HEK293 (cell line): ENCODE results near the gene SMIM5.

Experiments used
- CTCF ChIA-PET: fragments of 350-600 bp; formaldehyde crosslinking; extraction: SDS; loops from one replicate; lab custom pipeline; 2021; ENCODE audit warnings: antibody characterized with exemption; lab: Yijun Ruan, JAX
- POLR2A ChIA-PET: fragments of 300-600 bp; formaldehyde crosslinking; extraction: SDS; loops from one replicate; lab custom pipeline; 2020; ENCODE audit warnings: antibody characterized with exemption, inconsistent platforms; lab: Yijun Ruan, JAX
- H3K27ac ChIP-seq: fragments of 200-500 bp; sonication (Bioruptor generic); 2 replicates; pipeline ENCODE4 v1.5.1; 2014; ENCODE audit warnings: low read depth, low read length, control low read depth, inconsistent platforms; ENCODE audit errors: extremely low read depth
- H3K36me3 ChIP-seq, 2 experiments: fragments of 200-500 bp in 1 of 2; sonication (Bioruptor generic) in 1 of 2; 1 replicate in 1 of 2; 2 replicates in 1 of 2; pipeline ENCODE4 v1.5.1; 2014 to 2017; ENCODE audit warnings: inconsistent platforms in 2 of 2, low read length in 2 of 2; ENCODE audit not compliant: control insufficient read depth in 2 of 2, insufficient read depth in 1 of 2
- H3K4me1 ChIP-seq: fragments of 200-500 bp; sonication (Bioruptor generic); 2 replicates; pipeline ENCODE4 v1.5.1; 2014; ENCODE audit warnings: mild to moderate bottlenecking, low read length, inconsistent platforms; ENCODE audit not compliant: control insufficient read depth, insufficient read depth
- H3K4me3 ChIP-seq: 2 replicates; pipeline ENCODE4 v1.5.1; 2011; ENCODE audit warnings: low read depth, mild to moderate bottlenecking, control low read depth, low read length, moderate library complexity
- H3K9me3 ChIP-seq: fragments of 200-500 bp; sonication (Bioruptor generic); 2 replicates; pipeline ENCODE4 v1.5.1; 2014; ENCODE audit warnings: low read depth, low read length, inconsistent platforms; ENCODE audit not compliant: control insufficient read depth, insufficient read depth
- AEBP2 ChIP-seq: fragments of 450-650 bp; formaldehyde crosslinking; IDR thresholded peaks from 2 replicates; pipeline ENCODE4 v1.5.1; 2016; ENCODE audit warnings: missing biosample characterization, missing genetic modification characterization, borderline replicate concordance
- BCL11A ChIP-seq: fragments of 450-650 bp; formaldehyde crosslinking; IDR thresholded peaks from 2 replicates; pipeline ENCODE4 v1.5.1; 2016; ENCODE audit warnings: low read depth, missing biosample characterization, missing genetic modification characterization
- GLI4 ChIP-seq: fragments of 450-650 bp; formaldehyde crosslinking; IDR thresholded peaks from 2 replicates; pipeline ENCODE4 v1.5.1; 2016; ENCODE audit warnings: missing biosample characterization, missing genetic modification characterization
- SP2 ChIP-seq: fragments of 450-650 bp; formaldehyde crosslinking; IDR thresholded peaks from 2 replicates; pipeline ENCODE4 v1.5.1; 2016; ENCODE audit warnings: missing biosample characterization, missing genetic modification characterization
- TSHZ1 ChIP-seq: fragments of 450-650 bp; formaldehyde crosslinking; IDR thresholded peaks from 2 replicates; pipeline ENCODE4 v1.5.1; 2016; ENCODE audit warnings: missing biosample characterization, missing genetic modification characterization, borderline replicate concordance
- WT1 ChIP-seq: fragments of 450-650 bp; formaldehyde crosslinking; IDR thresholded peaks from 2 replicates; pipeline ENCODE4 v1.5.1; 2016; ENCODE audit warnings: missing biosample characterization, missing genetic modification characterization
- ZBTB6 ChIP-seq: fragments of 450-650 bp; formaldehyde crosslinking; IDR thresholded peaks from 2 replicates; pipeline ENCODE4 v1.5.1; 2017; ENCODE audit warnings: missing biosample characterization, missing genetic modification characterization
- ZNF10 ChIP-seq: fragments of 450-650 bp; formaldehyde crosslinking; IDR thresholded peaks from 2 replicates; pipeline ENCODE4 v1.5.1; 2017; ENCODE audit warnings: missing biosample characterization, missing genetic modification characterization
- ZNF155 ChIP-seq: fragments of 450-650 bp; formaldehyde crosslinking; IDR thresholded peaks from 2 replicates; pipeline ENCODE4 v1.5.1; 2016; ENCODE audit warnings: missing biosample characterization, missing genetic modification characterization
- ZNF341 ChIP-seq: fragments of 450-650 bp; formaldehyde crosslinking; IDR thresholded peaks from 2 replicates; pipeline ENCODE4; 2016; ENCODE audit warnings: low read depth, missing biosample characterization, missing genetic modification characterization
- ZNF394 ChIP-seq: fragments of 450-650 bp; formaldehyde crosslinking; IDR thresholded peaks from 2 replicates; pipeline ENCODE4 v1.5.1; 2016; ENCODE audit warnings: missing biosample characterization, missing genetic modification characterization, mild to moderate bottlenecking, moderate library complexity, borderline replicate concordance
- ZNF398 ChIP-seq: fragments of 450-650 bp; formaldehyde crosslinking; IDR thresholded peaks from 2 replicates; pipeline ENCODE4 v1.5.1; 2017; ENCODE audit warnings: missing biosample characterization, missing genetic modification characterization
- ZNF473 ChIP-seq: fragments of 450-650 bp; formaldehyde crosslinking; IDR thresholded peaks from 2 replicates; pipeline ENCODE4 v1.5.1; 2017; ENCODE audit warnings: missing biosample characterization, missing genetic modification characterization
- ZNF561 ChIP-seq: fragments of 450-650 bp; IDR thresholded peaks from 2 replicates; pipeline ENCODE4 v1.5.1; 2018; ENCODE audit warnings: missing biosample characterization, missing genetic modification characterization, borderline replicate concordance
- ZNF629 ChIP-seq: fragments of 450-650 bp; formaldehyde crosslinking; IDR thresholded peaks from 2 replicates; pipeline ENCODE4 v1.5.1; 2017; ENCODE audit warnings: missing biosample characterization, missing genetic modification characterization
- ZNF837 ChIP-seq: fragments of 450-650 bp; formaldehyde crosslinking; IDR thresholded peaks from 2 replicates; pipeline ENCODE4 v1.5.1; 2016; ENCODE audit warnings: missing biosample characterization, missing genetic modification characterization
- ZSCAN4 ChIP-seq: fragments of 450-650 bp; formaldehyde crosslinking; IDR thresholded peaks from 2 replicates; pipeline ENCODE4 v1.5.1; 2017; ENCODE audit warnings: missing biosample characterization, missing genetic modification characterization
- ZXDB ChIP-seq: fragments of 450-650 bp; formaldehyde crosslinking; IDR thresholded peaks from 2 replicates; pipeline ENCODE4 v1.5.1; 2016; ENCODE audit warnings: missing biosample characterization, missing genetic modification characterization
- TF ChIP-seq, protein P1 (sequence below): fragments of 450-650 bp; formaldehyde crosslinking; IDR thresholded peaks from 2 replicates; pipeline ENCODE4 v1.5.1; 2017; ENCODE audit warnings: missing biosample characterization, missing genetic modification characterization
- TF ChIP-seq, protein P2 (sequence below): fragments of 450-650 bp; formaldehyde crosslinking; IDR thresholded peaks from 2 replicates; pipeline ENCODE4 v1.5.1; 2016; ENCODE audit warnings: missing biosample characterization, missing genetic modification characterization

The SMIM5 gene

GRCh38 chr17:75628425-75628824 lies 4.8 kb upstream of the SMIM5 start:
- Histone ChIP-seq H3K9me3 (no peaks in the 10 kb centered on the region), H3K4me3 (no peak overlapping the region), H3K36me3 (peaks cover 0 to 57% of the 10 kb centered on the region in 2 experiments; a peak in 1 of 3 replicates), H3K4me1 (peaks cover 4% of the 10 kb centered on the region), H3K27ac (no peak overlapping the region)
- ChIA-PET CTCF (interaction anchor here (0.7 to 10.6 kb wide), 6 partner anchors 9 to 120 kb away, joined by 4 to 410 read pairs (median 12); a partner anchor contains a TSS), POLR2A (interaction anchor here (0.6 to 0.8 kb wide), 2 partner anchors 51 to 68 kb away, joined by 3 to 6 read pairs; no protein-coding TSS in a partner anchor)
- TF ChIP-seq ZNF155 (tag by site-specific recombination) (no peak), WT1 (no peak), BCL11A (no peak), SP2 (no peak), ZNF394 (tag by site-specific recombination) (no peak), ZBTB6 (tag by site-specific recombination) (no peak), ZNF10 (tag by site-specific recombination) (no peak), ZSCAN4 (tag by site-specific recombination) (no peak), TSHZ1 (tag by site-specific recombination) (no peak), ZXDB (no peak), AEBP2 (no peak), GLI4 (no peak), ZNF629 (tag by site-specific recombination) (no peak), ZNF341 (tag by site-specific recombination) (no peak), ZNF837 (tag by site-specific recombination) (no peak), ZNF561 (tag by site-specific recombination) (no peak), ZNF473 (no peak), ZNF398 (no peak)
- TF ChIP-seq, protein P1, sequence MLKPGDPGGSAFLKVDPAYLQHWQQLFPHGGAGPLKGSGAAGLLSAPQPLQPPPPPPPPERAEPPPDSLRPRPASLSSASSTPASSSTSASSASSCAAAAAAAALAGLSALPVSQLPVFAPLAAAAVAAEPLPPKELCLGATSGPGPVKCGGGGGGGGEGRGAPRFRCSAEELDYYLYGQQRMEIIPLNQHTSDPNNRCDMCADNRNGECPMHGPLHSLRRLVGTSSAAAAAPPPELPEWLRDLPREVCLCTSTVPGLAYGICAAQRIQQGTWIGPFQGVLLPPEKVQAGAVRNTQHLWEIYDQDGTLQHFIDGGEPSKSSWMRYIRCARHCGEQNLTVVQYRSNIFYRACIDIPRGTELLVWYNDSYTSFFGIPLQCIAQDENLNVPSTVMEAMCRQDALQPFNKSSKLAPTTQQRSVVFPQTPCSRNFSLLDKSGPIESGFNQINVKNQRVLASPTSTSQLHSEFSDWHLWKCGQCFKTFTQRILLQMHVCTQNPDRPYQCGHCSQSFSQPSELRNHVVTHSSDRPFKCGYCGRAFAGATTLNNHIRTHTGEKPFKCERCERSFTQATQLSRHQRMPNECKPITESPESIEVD (tag by site-specific recombination), result no peak
- TF ChIP-seq, protein P2, sequence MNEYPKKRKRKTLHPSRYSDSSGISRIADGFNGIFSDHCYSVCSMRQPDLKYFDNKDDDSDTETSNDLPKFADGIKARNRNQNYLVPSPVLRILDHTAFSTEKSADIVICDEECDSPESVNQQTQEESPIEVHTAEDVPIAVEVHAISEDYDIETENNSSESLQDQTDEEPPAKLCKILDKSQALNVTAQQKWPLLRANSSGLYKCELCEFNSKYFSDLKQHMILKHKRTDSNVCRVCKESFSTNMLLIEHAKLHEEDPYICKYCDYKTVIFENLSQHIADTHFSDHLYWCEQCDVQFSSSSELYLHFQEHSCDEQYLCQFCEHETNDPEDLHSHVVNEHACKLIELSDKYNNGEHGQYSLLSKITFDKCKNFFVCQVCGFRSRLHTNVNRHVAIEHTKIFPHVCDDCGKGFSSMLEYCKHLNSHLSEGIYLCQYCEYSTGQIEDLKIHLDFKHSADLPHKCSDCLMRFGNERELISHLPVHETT (tag by site-specific recombination), result no peak
